CD4-positive, alpha-beta memory T cell (primary cell): Measurements from ENCODE around the gene FAM163A. TPM values are rescaled to one million over a fixed set of nuclear protein-coding genes. Genes with fewer than 3 reads are reported as not detected.
"Not testable (repeated sequence)": the region's sequence is repeated elsewhere in the genome, so short reads cannot be mapped to it uniquely, and the experiment has no call there.

Source experiments
- CTCF ChIA-PET: fragments of 350-600 bp; sonication (Branson Sonifier 250); formaldehyde crosslinking; loops from one replicate; lab custom pipeline; 2021; ENCODE audit warnings: inconsistent platforms; ENCODE audit not compliant: partially characterized antibody; lab: Charles Lee
- POLR2A ChIA-PET: fragments of 350-600 bp; sonication (Branson Sonifier 250); formaldehyde crosslinking; loops from one replicate; lab custom pipeline; 2021; ENCODE audit not compliant: partially characterized antibody; lab: Charles Lee
- DNase-seq, 5 donors: peaks; one replicate each; pipeline versions ENCODE4 v3.0.0 to v3.0.0-alpha.2; 2020 to 2022; ENCODE audit warnings: mixed read lengths in 1 of 5
- H3K27ac ChIP-seq: one replicate; pipeline ENCODE4 v1.7.0; 2013; ENCODE audit warnings: low read depth, low read length
- H3K27me3 ChIP-seq: 2 replicates; pipeline ENCODE4 v1.7.0; 2013; ENCODE audit warnings: mild to moderate bottlenecking, low read length, moderate library complexity; ENCODE audit not compliant: insufficient read depth
- H3K36me3 ChIP-seq: 2 replicates; pipeline ENCODE4 v1.7.0; 2013; ENCODE audit warnings: mild to moderate bottlenecking, low read length, moderate library complexity; ENCODE audit not compliant: insufficient read depth
- H3K4me1 ChIP-seq: 2 replicates; pipeline ENCODE4 v1.7.0; 2013; ENCODE audit warnings: mild to moderate bottlenecking, low read length, moderate library complexity; ENCODE audit not compliant: insufficient read depth
- H3K4me3 ChIP-seq, 2 donors: one replicate each; pipeline ENCODE4 v1.7.0; 2013; ENCODE audit warnings: low read length in 2 of 2, mild to moderate bottlenecking in 1 of 2
- H3K9me3 ChIP-seq, 2 donors: one replicate each; pipeline ENCODE4 v1.7.0; 2013; ENCODE audit warnings: low read length in 2 of 2, control low read depth in 1 of 2; ENCODE audit not compliant: control insufficient read depth in 1 of 2
- H3K27ac Mint-ChIP-seq, 7 donors: one replicate each; pipeline ENCODE4 v1.8.0; 2020 to 2021; ENCODE audit warnings: mixed read lengths in 7 of 7, mild to moderate bottlenecking in 6 of 7, inconsistent platforms in 3 of 7, moderate library complexity in 3 of 7
- H3K27me3 Mint-ChIP-seq, 2 donors: one replicate each; pipeline ENCODE4 v1.8.0; 2020 to 2021; ENCODE audit warnings: mixed read lengths in 2 of 2
- H3K36me3 Mint-ChIP-seq, 2 donors: one replicate each; pipeline ENCODE4 v1.8.0; 2020 to 2021; ENCODE audit warnings: mixed read lengths in 2 of 2, inconsistent platforms in 1 of 2, mild to moderate bottlenecking in 1 of 2
- H3K4me1 Mint-ChIP-seq, 4 donors: one replicate each; pipeline ENCODE4 v1.8.0; 2020 to 2021; ENCODE audit warnings: mixed read lengths in 4 of 4, mild to moderate bottlenecking in 1 of 4
- H3K4me3 Mint-ChIP-seq, 8 donors: one replicate each; pipeline ENCODE4 v1.8.0; 2020 to 2021; ENCODE audit warnings: mixed read lengths in 8 of 8, mild to moderate bottlenecking in 7 of 8, moderate library complexity in 6 of 8, inconsistent platforms in 3 of 8
- H3K9me3 Mint-ChIP-seq, 8 donors: one replicate each; pipeline ENCODE4 v1.8.0; 2020 to 2021; ENCODE audit warnings: mixed read lengths in 8 of 8, mild to moderate bottlenecking in 5 of 8, inconsistent platforms in 3 of 8, moderate library complexity in 1 of 8
- intact Hi-C: fragments of 100-400 bp; cut with micrococcal nuclease; formaldehyde crosslinking; loops from one replicate; pipeline ENCODE4 v1.15.1; 2023
- polyA plus RNA-seq, 2 donors: library from polyadenylated mRNA; unstranded; fragments of 300-500 nt; fragmentation: Illumina TruSeq; gene quantifications; one replicate each; pipeline ENCODE4 v1.2.3, GENCODE V29; 2021
- total RNA-seq, 2 experiments: library from RNA; stranded (reverse); gene quantifications; one replicate each; pipeline ENCODE4 v1.2.3, GENCODE V29; 2021

FAM163A gene
- total and polyA plus RNA-seq, 4 experiments from 2014 or later: 0.11 to 0.29 (median 0.20) TPM; not detected in 1

DNA sequence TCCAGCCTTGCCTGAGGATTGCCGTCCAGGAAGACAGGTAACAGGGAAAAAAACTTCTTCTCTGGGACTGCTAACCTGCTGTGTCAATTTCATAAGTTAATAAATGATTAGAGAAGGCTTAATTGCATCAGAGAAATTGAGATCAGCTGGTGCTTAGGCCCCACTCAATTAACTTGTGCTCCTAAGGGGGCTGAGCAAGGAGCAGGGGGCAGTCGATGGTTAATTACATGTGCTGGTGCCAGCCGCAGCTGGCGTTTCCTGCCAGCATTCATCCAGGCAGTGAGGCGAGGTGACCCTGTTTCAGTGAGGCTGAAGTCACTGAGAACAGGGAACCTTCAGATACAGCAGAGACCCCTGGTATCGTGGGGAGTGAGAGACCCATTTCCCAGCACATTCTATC is 60.0 kb downstream of the FAM163A start:
- Histone ChIP-seq H3K9me3 (no peaks in the 10 kb centered on the region), H3K4me3 (no peak overlapping the region), H3K4me1 (no peaks in the 10 kb centered on the region), H3K27ac (no peak overlapping the region), H3K36me3 (no peaks in the 10 kb centered on the region), H3K27me3 (no peaks in the 10 kb centered on the region)
- H3K27me3 Mint-ChIP-seq: no peaks in the 10 kb centered on the region
- CTCF ChIA-PET: interaction anchor here (14.4 kb wide), 1 partner anchor 8 kb away, joined by 148 read pairs; no protein-coding TSS in a partner anchor
- no peak for DNase-seq
- no peak overlapping the region for H3K27ac Mint-ChIP-seq
- no peaks in the 10 kb centered on the region for H3K4me1 Mint-ChIP-seq
- POLR2A ChIA-PET: no interaction called here
- no peaks in the 10 kb centered on the region for H3K9me3 Mint-ChIP-seq
- H3K36me3 Mint-ChIP-seq: no peaks in the 10 kb centered on the region
- intact Hi-C loops: no loop called here
- H3K4me3 Mint-ChIP-seq: no peak overlapping the region

- no peak for DNase-seq
- H3K9me3 ChIP-seq: no peaks in the 10 kb centered on the region
- H3K4me1 ChIP-seq: no peaks in the 10 kb centered on the region
- Mint-ChIP-seq H3K27me3 (no peaks in the 10 kb centered on the region), H3K27ac (no peak overlapping the region), H3K9me3 (no peaks in the 10 kb centered on the region), H3K4me1 (no peaks in the 10 kb centered on the region), H3K4me3 (no peak overlapping the region), H3K36me3 (no peaks in the 10 kb centered on the region)
- intact Hi-C loops: no loop called here
- no peak overlapping the region for H3K27ac ChIP-seq
- H3K4me3 ChIP-seq: no peak overlapping the region
- H3K36me3 ChIP-seq: no peaks in the 10 kb centered on the region
- ChIA-PET CTCF (interaction anchor here (1.1 to 14.4 kb wide), 3 partner anchors 8 to 101 kb away, joined by 10 to 446 read pairs (median 148); no protein-coding TSS in a partner anchor), POLR2A (no interaction called here)
- H3K27me3 ChIP-seq: no peaks in the 10 kb centered on the region
Observed at GRCh38 chr1:179803918-179804317, 60.8 kb downstream of the FAM163A start.

DNA sequence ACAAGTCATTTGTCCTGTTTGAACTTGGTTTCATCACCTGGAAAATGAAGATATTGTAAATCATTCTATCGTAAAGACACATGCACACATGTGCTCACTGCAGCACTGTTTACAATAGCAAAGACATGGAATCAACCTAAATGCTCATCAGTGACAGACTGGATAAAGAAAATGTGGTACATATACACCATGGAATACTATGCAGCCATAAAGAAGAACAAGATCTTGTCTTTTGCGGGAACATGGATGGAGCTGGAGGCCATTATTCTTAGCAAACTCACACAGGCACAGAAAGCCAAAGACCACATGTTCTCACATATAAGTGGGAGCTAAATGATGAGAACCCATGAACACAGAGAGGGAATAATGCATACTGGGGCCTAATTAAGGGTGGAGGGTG is 61.3 kb downstream of the FAM163A start:
- CTCF ChIA-PET: interaction anchor here (1.1 to 11.5 kb wide), 2 partner anchors 11 to 102 kb away, joined by 10 to 446 read pairs; no protein-coding TSS in a partner anchor
- intact Hi-C loops, H3K27me3 ChIP-seq, H3K36me3 Mint-ChIP-seq, H3K27me3 Mint-ChIP-seq, H3K9me3 ChIP-seq, H3K4me3 Mint-ChIP-seq, DNase-seq, H3K4me1 Mint-ChIP-seq, H3K27ac ChIP-seq, H3K4me1 ChIP-seq, H3K9me3 Mint-ChIP-seq, H3K4me3 ChIP-seq, H3K36me3 ChIP-seq, POLR2A ChIA-PET: not testable (repeated sequence)
- peak overlapping the region in 1 of 7 donors; percentile 53 for H3K27ac Mint-ChIP-seq

DNA sequence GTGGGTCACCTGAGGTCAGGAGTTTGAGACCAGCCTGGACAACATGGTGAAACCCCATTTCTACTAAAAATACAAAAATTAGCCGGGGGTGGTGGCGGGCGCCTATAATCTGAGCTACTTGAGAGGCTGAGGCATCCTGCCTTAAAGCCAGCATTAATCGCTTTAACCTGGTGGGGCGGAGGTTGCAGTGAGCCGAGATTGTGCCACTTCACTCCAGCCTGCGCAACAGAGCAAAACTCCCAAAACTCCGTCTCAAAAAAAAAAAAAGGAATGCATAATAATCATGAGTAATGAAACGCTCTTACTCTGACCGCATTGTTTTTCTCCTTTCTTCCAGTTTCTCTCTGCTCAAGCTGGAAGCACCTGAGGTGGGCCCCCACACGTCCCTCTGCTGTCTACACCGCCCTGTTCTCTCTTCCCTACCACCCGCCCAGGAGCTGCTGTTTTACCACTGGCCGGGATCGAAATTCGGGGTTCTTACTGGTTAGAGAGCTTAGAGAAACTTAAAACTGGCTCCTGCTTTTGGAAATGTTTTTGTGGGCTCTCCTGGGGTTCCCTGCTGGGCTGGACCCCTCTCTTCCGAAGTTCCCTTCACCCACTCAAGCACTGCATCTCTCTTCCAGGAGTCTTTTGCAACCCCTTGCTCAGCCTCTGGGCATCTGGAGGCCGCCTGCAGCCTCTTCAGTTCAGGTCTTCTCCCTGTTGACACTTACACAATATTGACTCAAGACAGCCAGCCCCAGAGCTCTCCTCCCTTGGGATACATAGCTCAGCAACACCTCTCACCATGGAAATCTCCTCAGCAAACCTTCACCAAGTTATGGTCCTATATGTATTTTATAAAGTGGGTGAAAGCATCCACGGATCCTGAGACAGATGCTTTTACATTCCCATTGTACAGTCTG is 62.5 kb downstream of the FAM163A start:
- H3K36me3 Mint-ChIP-seq: no peaks in the 10 kb centered on the region
- no peaks in the 10 kb centered on the region for H3K9me3 ChIP-seq
- H3K27ac ChIP-seq: no peak overlapping the region
- H3K9me3 Mint-ChIP-seq: no peaks in the 10 kb centered on the region
- no peaks in the 10 kb centered on the region for H3K36me3 ChIP-seq
- no peak overlapping the region for H3K27ac Mint-ChIP-seq
- intact Hi-C loops: no loop called here
- H3K27me3 ChIP-seq: no peaks in the 10 kb centered on the region
- peaks cover 6% of the 10 kb centered on the region for H3K4me1 ChIP-seq
- ChIA-PET POLR2A (no interaction called here), CTCF (interaction anchor here (1.2 to 11.5 kb wide), 3 partner anchors 10 to 103 kb away, joined by 3 to 446 read pairs (median 17); no protein-coding TSS in a partner anchor)
- H3K27me3 Mint-ChIP-seq: peaks cover 0 to 3% of the 10 kb centered on the region in 2 donors
- no peak overlapping the region for H3K4me3 ChIP-seq
- H3K4me3 Mint-ChIP-seq: no peak overlapping the region
- DNase-seq: no peak
- H3K4me1 Mint-ChIP-seq: peaks cover 4 to 5% (median 5%) of the 10 kb centered on the region in 4 donors

DNA sequence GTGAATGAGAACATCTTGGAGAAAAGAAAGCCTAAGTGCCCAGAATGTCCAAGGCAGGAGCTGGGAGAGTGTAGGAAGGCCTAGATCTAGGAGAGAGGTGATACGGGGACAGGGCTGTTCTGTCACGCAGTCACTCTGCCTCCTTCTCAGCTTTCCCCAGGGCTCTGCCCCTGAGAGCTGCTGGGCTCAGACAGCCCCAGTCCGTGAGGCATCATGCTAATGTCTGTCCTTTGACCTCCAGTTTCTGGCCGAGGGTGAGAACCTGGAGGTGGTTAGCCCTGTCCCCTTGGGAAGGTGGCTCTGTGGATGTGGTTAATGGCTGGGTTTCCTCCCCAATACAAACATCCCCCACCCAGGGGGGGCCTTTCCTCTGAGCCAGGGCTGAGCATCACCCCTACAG is 63.2 kb downstream of the FAM163A start:
- H3K27me3 Mint-ChIP-seq: peaks cover 0 to 3% of the 10 kb centered on the region in 2 donors
- Histone ChIP-seq H3K27ac (no peak overlapping the region), H3K36me3 (no peaks in the 10 kb centered on the region), H3K9me3 (no peaks in the 10 kb centered on the region), H3K4me3 (no peak overlapping the region), H3K27me3 (no peaks in the 10 kb centered on the region), H3K4me1 (peaks cover 6% of the 10 kb centered on the region)
- no peak for DNase-seq
- POLR2A ChIA-PET: no interaction called here
- H3K4me1 Mint-ChIP-seq: peaks cover 4 to 5% (median 5%) of the 10 kb centered on the region in 4 donors
- no peaks in the 10 kb centered on the region for H3K9me3 Mint-ChIP-seq
- no peak overlapping the region for H3K27ac Mint-ChIP-seq
- no peak overlapping the region for H3K4me3 Mint-ChIP-seq
- no peaks in the 10 kb centered on the region for H3K36me3 Mint-ChIP-seq
- intact Hi-C loops: no loop called here
- CTCF ChIA-PET: interaction anchor here (1.2 to 11.5 kb wide), 5 partner anchors 9 to 103 kb away, joined by 3 to 446 read pairs (median 101); no protein-coding TSS in a partner anchor

DNA sequence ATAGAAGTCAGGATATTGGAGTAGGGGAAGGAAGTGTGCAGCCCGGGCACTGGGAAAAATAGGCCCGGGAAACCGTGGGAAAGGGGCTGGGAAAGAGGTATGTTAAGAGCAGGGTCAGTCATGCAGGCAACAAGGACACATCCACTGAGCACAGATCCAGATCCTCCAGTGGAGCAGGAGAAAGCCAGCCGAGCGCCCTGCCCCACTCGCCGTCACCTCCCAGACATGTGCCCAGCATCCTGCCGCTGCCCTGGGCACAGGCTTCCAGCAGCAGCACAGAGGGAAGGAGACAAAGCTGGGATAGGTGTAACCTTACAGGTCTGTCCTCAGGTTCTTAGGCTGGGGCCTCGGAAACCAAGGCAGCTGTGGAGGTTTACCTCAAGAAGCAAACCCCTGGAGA is 64.2 kb downstream of the FAM163A start:
- no peak for DNase-seq
- Mint-ChIP-seq H3K27me3 (peaks cover 0 to 3% of the 10 kb centered on the region in 2 donors), H3K4me3 (no peak overlapping the region), H3K36me3 (no peaks in the 10 kb centered on the region), H3K27ac (no peak overlapping the region), H3K4me1 (peaks cover 4 to 5% (median 5%) of the 10 kb centered on the region in 4 donors), H3K9me3 (no peaks in the 10 kb centered on the region)
- Histone ChIP-seq H3K27ac (no peak overlapping the region), H3K4me1 (peaks cover 6% of the 10 kb centered on the region), H3K27me3 (no peaks in the 10 kb centered on the region), H3K36me3 (no peaks in the 10 kb centered on the region), H3K9me3 (no peaks in the 10 kb centered on the region), H3K4me3 (no peak overlapping the region)
- ChIA-PET POLR2A (no interaction called here), CTCF (interaction anchor here (1.0 to 11.5 kb wide), 6 partner anchors 8 to 729 kb away, joined by 3 to 446 read pairs (median 124); no protein-coding TSS in a partner anchor)
- intact Hi-C loops: no loop called here
